Gastroesophageal sphincter (tissue), 4 donors: ENCODE data around the gene KLF15. TPM values are rescaled to one million over a fixed set of nuclear protein-coding genes. Genes with fewer than 3 reads are reported as not detected.
"Not testable (repeated sequence)": the region's sequence is repeated elsewhere in the genome, so short reads cannot be mapped to it uniquely, and the experiment has no call there.

Experiments used
- ATAC-seq: fragments of 150-250 bp; one replicate; pipeline ENCODE4 v1.9.1; 2016; ENCODE audit warnings: mild to moderate bottlenecking, moderate library complexity
- H3K27ac ChIP-seq, 4 donors: fragments of 200-600 bp; sonication (generic) in 3 of 4; 1 replicate in 3 of 4; 2 replicates in 1 of 4; pipeline ENCODE4 v1.5.1; 2016 to 2019
- H3K27me3 ChIP-seq: fragments of 200-600 bp; sonication (generic); one replicate; pipeline ENCODE4 v1.5.1; 2019
- H3K36me3 ChIP-seq, 2 donors: fragments of 200-600 bp; sonication (generic); one replicate each; pipeline ENCODE4 v1.5.1; 2019; ENCODE audit warnings: control low read depth in 1 of 2
- H3K4me1 ChIP-seq, 3 donors: fragments of 200-600 bp; sonication (generic); 1 replicate in 2 of 3; 2 replicates in 1 of 3; pipeline ENCODE4 v1.5.1; 2016 to 2019; ENCODE audit warnings: control low read depth in 2 of 3
- H3K4me3 ChIP-seq, 2 donors: fragments of 200-600 bp; sonication (generic); one replicate each; pipeline ENCODE4 v1.5.1; 2019; ENCODE audit warnings: mild to moderate bottlenecking in 1 of 2, moderate library complexity in 1 of 2
- H3K9me3 ChIP-seq, 3 donors: fragments of 200-600 bp; sonication (generic); one replicate each; pipeline ENCODE4 v1.5.1; 2017 to 2019; ENCODE audit warnings: control low read depth in 2 of 3
- EP300 ChIP-seq: sonication (generic); formaldehyde crosslinking; IDR thresholded peaks from one replicate; pipeline ENCODE4 v1.6.1; 2017; ENCODE audit warnings: antibody characterized with exemption, mild to moderate bottlenecking
- POLR2A ChIP-seq, 2 donors: fragments of 450-650 bp; IDR thresholded peaks; one replicate each; pipeline ENCODE4 v1.6.1; 2017; ENCODE audit warnings: antibody characterized with exemption in 2 of 2, mild to moderate bottlenecking in 2 of 2, moderate library complexity in 1 of 2
- POLR2AphosphoS5 ChIP-seq: sonication (generic); formaldehyde crosslinking; IDR thresholded peaks from one replicate; pipeline ENCODE4 v1.6.1; 2017; ENCODE audit warnings: antibody characterized with exemption
- WGBS, 2 donors: methylation state at CpG; one replicate each; pipeline ENCODE4 v1.1.5; 2018; ENCODE audit warnings: low coverage in 1 of 2; 5-methylcytosine and 5-hydroxymethylcytosine counted together
- total RNA-seq, 4 donors: library from RNA; depleted of rRNA; stranded (reverse); fragments of >200 nt; gene quantifications; one replicate each; pipeline ENCODE4 v1.1.0, GENCODE V29; 2016
- TF ChIP-seq, protein P1 (sequence below), 4 experiments: fragments of 200-600 bp in 2 of 4; fragments of 450-650 bp in 2 of 4; sonication (generic) in 1 of 4; IDR thresholded peaks; one replicate each; pipeline ENCODE4 v1.5.1; 2017 to 2019; ENCODE audit warnings: antibody characterized with exemption in 4 of 4, mild to moderate bottlenecking in 2 of 4, moderate library complexity in 2 of 4

The KLF15 gene
- total RNA-seq, 4 donors from 2014 or later = 69.5 to 110 (median 94.0) TPM

- peak overlapping the region in 2 of 4 donors; percentile 31 to 51 for H3K27ac ChIP-seq
- 27 to 31% methylated on average over 5 to 10 of the region's 15 CpGs for WGBS, 2 donors
- ATAC-seq = peak; percentile 18
Measured at GRCh38 chr3:126338790-126339288, 18.4 kb downstream of the KLF15 start.

GRCh38 chr3:126337980-126338651, 19.1 kb downstream of the KLF15 start:
- peaks cover 0 to 32% of the 10 kb centered on the region in 2 donors for H3K36me3 ChIP-seq
- TF ChIP-seq POLR2AphosphoS5 (no peak), POLR2A (IDR thresholded peaks at IDR 0.05) (no peak), EP300 (no peak)
- TF ChIP-seq, protein P1, sequence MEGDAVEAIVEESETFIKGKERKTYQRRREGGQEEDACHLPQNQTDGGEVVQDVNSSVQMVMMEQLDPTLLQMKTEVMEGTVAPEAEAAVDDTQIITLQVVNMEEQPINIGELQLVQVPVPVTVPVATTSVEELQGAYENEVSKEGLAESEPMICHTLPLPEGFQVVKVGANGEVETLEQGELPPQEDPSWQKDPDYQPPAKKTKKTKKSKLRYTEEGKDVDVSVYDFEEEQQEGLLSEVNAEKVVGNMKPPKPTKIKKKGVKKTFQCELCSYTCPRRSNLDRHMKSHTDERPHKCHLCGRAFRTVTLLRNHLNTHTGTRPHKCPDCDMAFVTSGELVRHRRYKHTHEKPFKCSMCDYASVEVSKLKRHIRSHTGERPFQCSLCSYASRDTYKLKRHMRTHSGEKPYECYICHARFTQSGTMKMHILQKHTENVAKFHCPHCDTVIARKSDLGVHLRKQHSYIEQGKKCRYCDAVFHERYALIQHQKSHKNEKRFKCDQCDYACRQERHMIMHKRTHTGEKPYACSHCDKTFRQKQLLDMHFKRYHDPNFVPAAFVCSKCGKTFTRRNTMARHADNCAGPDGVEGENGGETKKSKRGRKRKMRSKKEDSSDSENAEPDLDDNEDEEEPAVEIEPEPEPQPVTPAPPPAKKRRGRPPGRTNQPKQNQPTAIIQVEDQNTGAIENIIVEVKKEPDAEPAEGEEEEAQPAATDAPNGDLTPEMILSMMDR (IDR thresholded peaks at IDR 0.05) = no peak
- WGBS, 2 donors = 66 to 75% methylated on average over 6 to 7 of the region's 11 CpGs
- H3K9me3 ChIP-seq = no peaks in the 10 kb centered on the region
- no peak overlapping the region for H3K27ac ChIP-seq
- H3K4me3 ChIP-seq = no peak overlapping the region
- no peaks in the 10 kb centered on the region for H3K27me3 ChIP-seq
- peaks cover 0 to 26% (median 3%) of the 10 kb centered on the region in 3 donors for H3K4me1 ChIP-seq
- ATAC-seq = no peak

More at GRCh38 chr3:126338790-126339288, 18.4 kb downstream of the KLF15 start:
- peaks cover 0 to 40% of the 10 kb centered on the region in 2 donors for H3K36me3 ChIP-seq
- H3K9me3 ChIP-seq = no peaks in the 10 kb centered on the region
- H3K27me3 ChIP-seq = no peaks in the 10 kb centered on the region
- H3K4me1 ChIP-seq = peaks cover 0 to 33% (median 3%) of the 10 kb centered on the region in 3 donors
- H3K4me3 ChIP-seq = no peak overlapping the region
- no peak for TF ChIP-seq POLR2AphosphoS5
- no peak for TF ChIP-seq EP300
- TF ChIP-seq POLR2A (IDR thresholded peaks at IDR 0.05) = no peak
- TF ChIP-seq, protein P1 (IDR thresholded peaks at IDR 0.05) = no peak

- ATAC-seq, H3K4me1 ChIP-seq, H3K4me3 ChIP-seq, H3K27ac ChIP-seq, H3K27me3 ChIP-seq: not testable (repeated sequence)
- H3K36me3 ChIP-seq = peaks cover 0 to 24% of the 10 kb centered on the region in 2 donors
- peaks cover 0 to 35% (median 0%) of the 10 kb centered on the region in 3 donors for H3K9me3 ChIP-seq
- WGBS, 2 donors = 80% methylated on average over 1 of the region's 15 CpGs; no CpG with 5 or more reads in 1 of the 2 donors
Measured at GRCh38 chr3:126331812-126332336, 25.3 kb downstream of the KLF15 start.

DNA sequence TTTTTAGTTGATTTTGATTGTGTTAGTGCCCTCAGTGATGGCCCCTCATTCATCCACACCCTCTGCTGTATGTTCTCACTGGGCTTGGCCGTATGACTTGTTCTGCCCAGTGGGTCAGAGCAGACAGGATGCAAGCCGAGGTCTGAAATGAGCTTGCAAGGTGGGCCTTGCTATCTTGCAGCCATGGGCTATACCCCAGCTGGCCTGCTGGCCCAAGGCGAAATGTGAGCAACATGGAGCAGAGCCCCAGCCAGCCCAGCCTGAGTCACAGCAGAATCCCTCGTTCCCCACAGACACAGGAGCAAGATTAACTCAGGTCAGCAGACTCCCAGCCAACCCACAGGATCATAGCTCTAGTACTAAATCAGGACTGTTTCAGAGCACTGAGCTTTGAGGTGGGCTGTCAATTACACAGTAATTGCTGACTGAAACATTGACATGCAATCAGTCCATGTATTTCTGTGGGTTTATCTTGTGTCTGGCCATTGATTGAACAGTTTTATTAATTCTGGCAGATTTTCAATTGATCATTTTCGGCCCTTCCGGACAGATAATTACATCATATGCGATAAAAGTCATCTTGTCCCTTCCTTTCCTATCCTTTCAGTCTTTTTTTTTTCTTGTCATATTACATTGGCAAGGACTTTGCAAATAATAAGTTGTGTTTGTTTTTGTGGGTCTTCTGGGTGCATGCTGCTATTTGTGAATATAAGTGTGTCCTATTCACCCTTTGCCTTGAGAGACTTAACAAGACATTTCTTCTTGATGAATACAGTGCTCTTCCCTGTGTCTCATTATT, 27.1 kb downstream of the KLF15 start:
- Histone ChIP-seq H3K27ac (no peak overlapping the region), H3K36me3 (peaks cover 0 to 24% of the 10 kb centered on the region in 2 donors), H3K4me1 (no peaks in the 10 kb centered on the region), H3K9me3 (peaks cover 0 to 36% (median 0%) of the 10 kb centered on the region in 3 donors), H3K27me3 (no peaks in the 10 kb centered on the region), H3K4me3 (no peak overlapping the region)
- 94 to 100% methylated on average over 1 to 4 of the region's 7 CpGs for WGBS, 2 donors
- no peak for ATAC-seq
- no peak for TF ChIP-seq POLR2AphosphoS5
- no peak for TF ChIP-seq POLR2A (IDR thresholded peaks at IDR 0.05)
- no peak for TF ChIP-seq EP300
- TF ChIP-seq, protein P1 (IDR thresholded peaks at IDR 0.05) = no peak

DNA sequence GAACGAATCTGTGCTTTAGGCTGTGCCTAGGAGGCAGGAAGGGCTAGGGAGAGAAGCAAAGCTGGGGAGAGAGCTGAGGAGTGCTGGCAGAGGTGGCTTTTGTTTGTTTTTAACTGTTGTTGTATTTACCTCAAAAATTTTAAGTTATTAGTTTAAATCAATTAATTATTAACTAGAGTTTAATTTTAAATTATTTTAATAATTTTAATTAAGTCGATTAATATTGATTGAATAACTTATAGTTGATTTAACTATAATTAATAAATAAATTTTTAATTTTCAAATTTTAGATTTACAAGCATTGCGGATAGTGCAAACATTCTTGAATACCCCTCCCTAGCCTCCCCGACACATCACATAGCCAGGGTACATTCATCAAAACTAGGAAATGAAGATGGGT, 30.6 kb downstream of the KLF15 start:
- no peak overlapping the region for H3K27ac ChIP-seq
- 76 to 78% methylated on average over 4 of the region's 4 CpGs for WGBS, 2 donors
- no peak overlapping the region for H3K4me3 ChIP-seq
- no peaks in the 10 kb centered on the region for H3K27me3 ChIP-seq
- TF ChIP-seq, protein P1 (IDR thresholded peaks at IDR 0.05) = no peak
- TF ChIP-seq POLR2AphosphoS5 (no peak), EP300 (no peak), POLR2A (IDR thresholded peaks at IDR 0.05) (no peak)
- ATAC-seq = no peak
- H3K9me3 ChIP-seq = peaks cover 0 to 34% (median 0%) of the 10 kb centered on the region in 3 donors
- no peaks in the 10 kb centered on the region for H3K4me1 ChIP-seq
- peaks cover 0 to 24% of the 10 kb centered on the region in 2 donors for H3K36me3 ChIP-seq
